ENCODE measurements around the gene INSIG1. TPM values are rescaled to one million over a fixed set of nuclear protein-coding genes. Genes with fewer than 3 reads are reported as not detected.
A peak's percentile ranks its signal among the peaks of the same experiment; 100 is the strongest.

Gene INSIG1
- total and polyA plus RNA-seq, 2 donors from 2014 or later = 24.6 to 25.7 TPM

GRCh38 chr7:155300641-155301452 lies 3.2 kb downstream of the INSIG1 start:
- Histone ChIP-seq H3K4me3 (ENCODE audit: low read length in 3 of 3) (peak overlapping the region in 1 of 3 donors; percentile 6), H3K27me3 (ENCODE audit: control insufficient read depth, insufficient read depth, low read length) (no peaks in the 10 kb centered on the region), H3K36me3 (ENCODE audit: control insufficient read depth in 2 of 3, insufficient read depth in 3 of 3, low read length in 3 of 3) (peaks cover 0 to 10% (median 4%) of the 10 kb centered on the region in 3 donors), H3K9ac (ENCODE audit: low read length in 3 of 3) (no peak overlapping the region), H3K4me1 (ENCODE audit: control insufficient read depth in 2 of 3, insufficient read depth in 2 of 3, low read depth in 1 of 3, low read length in 3 of 3) (peaks cover 5 to 17% (median 5%) of the 10 kb centered on the region in 3 donors), H3K9me3 (ENCODE audit: control insufficient read depth in 2 of 3, insufficient read depth in 1 of 3, low read length in 3 of 3) (no peaks in the 10 kb centered on the region), H3K27ac (ENCODE audit: low read depth in 2 of 2, low read length in 2 of 2) (peak overlapping the region in 1 of 2 donors; percentile 7)
- no peak for TF ChIP-seq CTCF (IDR thresholded peaks at IDR 0.05; ENCODE audit: borderline replicate concordance, extremely low read depth, insufficient read depth)
- DNase-seq (no peak), FAIRE-seq (no peak)
- intact Hi-C loops (cut with DNase I) = no loop called here

- Histone ChIP-seq H3K9ac (ENCODE audit: low read length in 3 of 3) (no peak overlapping the region), H3K27ac (ENCODE audit: low read depth in 2 of 2, low read length in 2 of 2) (no peak overlapping the region), H3K4me1 (ENCODE audit: control insufficient read depth in 2 of 3, insufficient read depth in 2 of 3, low read depth in 1 of 3, low read length in 3 of 3) (peaks cover 5 to 14% (median 5%) of the 10 kb centered on the region in 3 donors), H3K36me3 (ENCODE audit: control insufficient read depth in 2 of 3, insufficient read depth in 3 of 3, low read length in 3 of 3) (peaks cover 0 to 13% (median 11%) of the 10 kb centered on the region in 3 donors), H3K4me3 (ENCODE audit: low read length in 3 of 3) (no peak overlapping the region), H3K9me3 (ENCODE audit: control insufficient read depth in 2 of 3, insufficient read depth in 1 of 3, low read length in 3 of 3) (no peaks in the 10 kb centered on the region), H3K27me3 (ENCODE audit: control insufficient read depth, insufficient read depth, low read length) (no peaks in the 10 kb centered on the region)
- no peak for TF ChIP-seq CTCF (IDR thresholded peaks at IDR 0.05; ENCODE audit: borderline replicate concordance, extremely low read depth, insufficient read depth)
- DNase-seq (no peak), FAIRE-seq (no peak)
- intact Hi-C loops (cut with DNase I) = no loop called here
Measured at GRCh38 chr7:155303039-155303593, 5.4 kb downstream of the INSIG1 start.

- intact Hi-C loops (cut with DNase I) = no loop called here
- Histone ChIP-seq H3K9me3 (ENCODE audit: control insufficient read depth in 2 of 3, insufficient read depth in 1 of 3, low read length in 3 of 3) (no peaks in the 10 kb centered on the region), H3K36me3 (ENCODE audit: control insufficient read depth in 2 of 3, insufficient read depth in 3 of 3, low read length in 3 of 3) (peaks cover 0 to 19% (median 15%) of the 10 kb centered on the region in 3 donors), H3K27me3 (ENCODE audit: control insufficient read depth, insufficient read depth, low read length) (no peaks in the 10 kb centered on the region), H3K9ac (ENCODE audit: low read length in 3 of 3) (no peak overlapping the region), H3K27ac (ENCODE audit: low read depth in 2 of 2, low read length in 2 of 2) (no peak overlapping the region), H3K4me3 (ENCODE audit: low read length in 3 of 3) (no peak overlapping the region), H3K4me1 (ENCODE audit: control insufficient read depth in 2 of 3, insufficient read depth in 2 of 3, low read depth in 1 of 3, low read length in 3 of 3) (peaks cover 5 to 12% (median 5%) of the 10 kb centered on the region in 3 donors)
- DNase-seq = no peak
- TF ChIP-seq CTCF (IDR thresholded peaks at IDR 0.05; ENCODE audit: borderline replicate concordance, extremely low read depth, insufficient read depth) = no peak
- FAIRE-seq = no peak
Measured at GRCh38 chr7:155303897-155304296, 6.2 kb downstream of the INSIG1 start.
